Mucosa of rectum (tissue), 2 donors: ENCODE results near the gene SCO1.
"Not testable (repeated sequence)": the region's sequence is repeated elsewhere in the genome, so short reads cannot be mapped to it uniquely, and the experiment has no call there.

Experiments used
- H3K27ac ChIP-seq, 2 donors: one replicate each; pipeline ENCODE4 v1.7.0; 2013; ENCODE audit warnings: inconsistent platforms in 2 of 2, low read depth in 2 of 2, low read length in 2 of 2
- H3K27me3 ChIP-seq, 2 donors: one replicate each; pipeline ENCODE4 v1.7.0; 2013; ENCODE audit warnings: low read length in 2 of 2; ENCODE audit not compliant: control insufficient read depth in 2 of 2, insufficient read depth in 2 of 2
- H3K36me3 ChIP-seq, 2 donors: one replicate each; pipeline ENCODE4 v1.7.0; 2013; ENCODE audit warnings: low read length in 2 of 2; ENCODE audit not compliant: control insufficient read depth in 2 of 2, insufficient read depth in 2 of 2
- H3K4me1 ChIP-seq, 2 donors: one replicate each; pipeline ENCODE4 v1.7.0; 2013; ENCODE audit warnings: low read length in 2 of 2, mild to moderate bottlenecking in 1 of 2; ENCODE audit not compliant: control insufficient read depth in 2 of 2, insufficient read depth in 2 of 2
- H3K4me3 ChIP-seq, 2 donors: one replicate each; pipeline ENCODE4 v1.7.0; 2013; ENCODE audit warnings: low read length in 2 of 2
- H3K9ac ChIP-seq, 2 donors: one replicate each; pipeline ENCODE4 v1.7.0; 2013; ENCODE audit warnings: low read length in 2 of 2, low read depth in 1 of 2, mild to moderate bottlenecking in 1 of 2
- H3K9me3 ChIP-seq, 2 donors: one replicate each; pipeline ENCODE4 v1.7.0; 2013; ENCODE audit warnings: low read length in 2 of 2; ENCODE audit not compliant: control insufficient read depth in 2 of 2
- donor health status: healthy.
- donor health status: Normal muscosa, but diverticular disease.

The SCO1 gene

DNA sequence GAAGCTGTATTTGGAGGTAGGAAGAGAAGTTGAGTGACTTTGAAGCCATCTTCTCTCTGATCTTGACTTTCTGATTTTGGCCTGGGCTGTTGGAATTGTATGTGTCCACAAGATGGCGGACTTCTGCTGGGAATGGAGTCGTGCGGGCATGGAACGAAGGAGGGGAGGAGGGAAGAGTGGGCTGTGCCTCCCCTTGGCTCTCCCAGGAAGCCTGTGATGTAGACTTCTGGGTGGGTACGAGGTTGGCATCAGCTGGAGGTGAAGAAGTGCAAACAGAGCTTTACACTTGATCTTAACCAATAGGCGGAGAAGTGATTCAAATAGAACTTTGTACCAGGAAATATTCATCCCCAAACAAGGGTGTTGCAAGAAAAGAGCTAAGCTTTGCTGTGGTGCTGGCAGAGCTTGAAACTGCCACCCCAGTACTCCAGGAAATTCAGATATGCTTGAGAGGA is 39.9 kb upstream of the SCO1 start:
- peaks cover 12 to 39% of the 10 kb centered on the region in 2 donors for H3K4me1 ChIP-seq

DNA sequence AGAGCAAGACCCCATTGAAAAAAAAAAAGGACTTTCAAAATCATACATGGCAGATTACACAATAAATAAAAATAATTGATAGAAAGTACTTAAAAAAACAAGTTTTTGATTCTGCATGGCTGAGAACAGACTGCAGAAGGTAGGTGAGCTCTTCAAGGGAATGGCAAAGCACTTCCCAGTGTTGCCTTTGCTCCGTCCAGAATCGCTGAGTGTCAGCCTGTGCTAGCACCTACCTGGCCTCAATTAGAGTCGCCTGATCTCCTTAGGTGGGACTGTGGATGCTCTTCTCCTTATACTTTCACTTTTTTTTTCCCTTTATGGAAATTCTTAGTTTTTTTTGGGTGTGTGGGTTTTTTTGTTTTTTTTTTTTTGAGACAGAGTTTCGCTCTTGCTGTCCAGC is 38.5 kb upstream of the SCO1 start:
- H3K4me1 ChIP-seq = peaks cover 18 to 48% of the 10 kb centered on the region in 2 donors
- H3K27ac ChIP-seq = no peak overlapping the region
- H3K9me3 ChIP-seq = no peaks in the 10 kb centered on the region
- no peak overlapping the region for H3K9ac ChIP-seq
- no peaks in the 10 kb centered on the region for H3K27me3 ChIP-seq
- H3K4me3 ChIP-seq = no peak overlapping the region
- no peaks in the 10 kb centered on the region for H3K36me3 ChIP-seq

More for the DNA sequence above, 39.9 kb upstream of the SCO1 start:
- no peak overlapping the region for H3K4me3 ChIP-seq
- H3K27me3 ChIP-seq = no peaks in the 10 kb centered on the region
- H3K9me3 ChIP-seq = no peaks in the 10 kb centered on the region
- peak overlapping the region in 1 of 2 donors; percentile 46 for H3K9ac ChIP-seq
- H3K27ac ChIP-seq = peak overlapping the region; percentile 93 to 96
- H3K36me3 ChIP-seq = no peaks in the 10 kb centered on the region

DNA sequence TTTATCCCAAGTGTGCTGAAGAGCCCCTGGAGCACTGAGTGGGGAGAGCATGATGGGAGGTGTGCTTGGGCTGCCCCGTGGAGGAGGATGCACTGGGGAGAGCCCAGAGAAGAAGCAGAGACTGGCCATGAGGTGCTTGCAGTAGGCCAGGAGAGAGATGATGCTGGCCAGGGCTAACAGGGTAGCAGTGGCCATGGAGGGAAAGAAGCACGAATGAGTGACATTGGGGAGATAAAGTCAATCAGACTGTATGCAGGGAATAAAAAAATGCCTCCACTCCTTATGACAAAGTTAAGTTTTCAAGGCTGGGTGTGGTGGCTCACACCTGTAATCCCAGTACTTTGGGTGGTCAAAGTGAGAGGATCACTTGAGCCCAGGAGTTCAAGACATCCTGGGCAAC is 37.9 kb upstream of the SCO1 start:
- Histone ChIP-seq H3K9ac (no peak overlapping the region), H3K9me3 (no peaks in the 10 kb centered on the region), H3K27ac (no peak overlapping the region), H3K4me1 (peaks cover 19 to 52% of the 10 kb centered on the region in 2 donors), H3K4me3 (no peak overlapping the region), H3K27me3 (no peaks in the 10 kb centered on the region), H3K36me3 (no peaks in the 10 kb centered on the region)

DNA sequence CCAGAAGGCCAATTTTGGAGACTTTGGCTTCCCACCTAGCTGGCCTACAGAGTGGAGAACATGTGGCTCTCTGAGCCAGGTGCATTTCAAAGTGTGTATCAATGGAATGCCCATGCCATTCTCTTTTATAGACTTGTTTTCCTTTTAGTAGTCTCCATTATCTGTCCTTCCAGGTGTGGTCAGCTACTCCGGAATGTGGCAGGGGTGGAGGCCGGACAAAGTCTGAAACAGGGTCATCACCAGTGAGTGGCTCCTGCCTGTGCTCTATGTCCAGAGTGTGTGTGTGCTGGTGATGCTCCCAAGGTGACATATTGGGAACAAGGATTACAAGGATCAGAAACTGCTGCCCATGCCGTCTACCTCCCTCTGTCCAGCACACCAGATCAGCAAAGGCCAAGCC is 36.3 kb upstream of the SCO1 start:
- Histone ChIP-seq H3K27me3 (no peaks in the 10 kb centered on the region), H3K9me3 (no peaks in the 10 kb centered on the region), H3K4me3 (no peak overlapping the region), H3K36me3 (no peaks in the 10 kb centered on the region), H3K4me1 (peaks cover 19 to 47% of the 10 kb centered on the region in 2 donors), H3K9ac (no peak overlapping the region), H3K27ac (peak overlapping the region; percentile 71 to 72)

DNA sequence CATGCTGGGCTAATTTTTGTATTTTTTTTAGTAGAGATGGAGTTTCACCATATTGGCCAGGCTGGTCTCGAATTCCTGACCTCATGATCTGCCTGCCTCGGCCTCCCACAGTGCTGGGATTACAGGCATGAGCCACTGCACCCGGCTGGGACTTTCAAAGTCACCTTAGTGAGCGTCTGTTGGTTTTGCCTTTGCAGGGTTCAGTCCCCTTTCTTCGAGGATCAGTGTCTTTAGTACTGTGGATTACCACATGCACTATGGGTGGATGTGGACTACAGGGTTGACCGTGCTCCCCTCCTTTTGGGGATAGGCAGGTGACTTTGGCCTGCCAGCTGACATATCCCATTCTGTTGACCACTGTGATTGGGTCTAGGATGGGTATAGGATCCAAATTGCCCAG is 34.8 kb upstream of the SCO1 start:
- Histone ChIP-seq H3K4me1 (peaks cover 7 to 36% of the 10 kb centered on the region in 2 donors), H3K9ac (peak overlapping the region in 1 of 2 donors; percentile 11)
- H3K4me3 ChIP-seq, H3K27ac ChIP-seq, H3K36me3 ChIP-seq, H3K27me3 ChIP-seq, H3K9me3 ChIP-seq: not testable (repeated sequence)

DNA sequence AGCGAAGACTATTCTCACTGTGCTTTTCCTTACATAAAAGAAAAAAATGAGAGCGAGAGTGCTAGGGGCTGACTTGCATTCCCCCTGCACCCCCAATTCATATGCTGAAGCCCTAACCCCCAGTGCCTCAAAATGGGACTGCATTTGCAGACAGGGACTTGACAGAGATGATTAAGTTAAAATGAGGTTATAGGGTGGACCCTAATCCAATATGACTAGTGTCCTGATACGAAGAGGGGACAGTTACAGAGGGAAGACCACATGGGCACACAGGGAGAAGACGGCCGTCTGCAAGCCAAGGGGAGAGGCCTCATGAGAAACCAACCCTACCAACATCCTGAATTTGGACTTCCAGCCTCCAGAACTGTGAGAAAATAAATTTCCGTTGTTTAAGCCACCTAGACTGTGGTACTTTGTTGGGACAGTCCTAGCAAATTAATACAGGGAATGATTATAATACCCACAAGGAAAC is 34.1 kb upstream of the SCO1 start:
- peak overlapping the region; percentile 81 to 91 for H3K27ac ChIP-seq
- peak overlapping the region; percentile 53 to 73 for H3K4me3 ChIP-seq
- no peaks in the 10 kb centered on the region for H3K9me3 ChIP-seq
- no peaks in the 10 kb centered on the region for H3K27me3 ChIP-seq
- H3K9ac ChIP-seq = peak overlapping the region in 1 of 2 donors; percentile 8
- peaks cover 7 to 32% of the 10 kb centered on the region in 2 donors for H3K4me1 ChIP-seq
- H3K36me3 ChIP-seq = no peaks in the 10 kb centered on the region

DNA sequence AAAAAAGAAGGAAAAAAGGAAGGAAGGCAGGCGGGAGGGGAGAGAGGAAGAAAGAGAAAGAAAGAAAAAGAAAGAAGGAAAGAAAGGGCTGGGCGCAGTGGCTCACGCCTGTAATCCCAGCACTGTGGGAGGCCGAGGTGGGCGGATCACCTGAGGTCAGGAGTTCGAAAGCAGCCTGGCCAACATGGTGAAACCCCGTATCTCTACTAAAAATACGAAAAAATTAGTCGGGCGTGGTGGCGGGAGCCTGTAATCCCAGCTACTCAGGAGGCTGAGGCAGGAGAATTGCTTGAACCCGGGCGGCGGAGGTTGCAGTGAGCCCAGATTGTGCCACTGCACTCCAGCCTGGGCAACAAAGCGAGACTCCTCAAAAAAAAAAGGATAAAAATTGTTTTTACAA is 32.9 kb upstream of the SCO1 start:
- Histone ChIP-seq H3K27ac (peak overlapping the region; percentile 89 to 91), H3K4me3 (peak overlapping the region; percentile 73), H3K4me1 (peaks cover 11 to 35% of the 10 kb centered on the region in 2 donors), H3K9ac (peak overlapping the region; percentile 80 to 82)
- H3K36me3 ChIP-seq, H3K9me3 ChIP-seq, H3K27me3 ChIP-seq: not testable (repeated sequence)

DNA sequence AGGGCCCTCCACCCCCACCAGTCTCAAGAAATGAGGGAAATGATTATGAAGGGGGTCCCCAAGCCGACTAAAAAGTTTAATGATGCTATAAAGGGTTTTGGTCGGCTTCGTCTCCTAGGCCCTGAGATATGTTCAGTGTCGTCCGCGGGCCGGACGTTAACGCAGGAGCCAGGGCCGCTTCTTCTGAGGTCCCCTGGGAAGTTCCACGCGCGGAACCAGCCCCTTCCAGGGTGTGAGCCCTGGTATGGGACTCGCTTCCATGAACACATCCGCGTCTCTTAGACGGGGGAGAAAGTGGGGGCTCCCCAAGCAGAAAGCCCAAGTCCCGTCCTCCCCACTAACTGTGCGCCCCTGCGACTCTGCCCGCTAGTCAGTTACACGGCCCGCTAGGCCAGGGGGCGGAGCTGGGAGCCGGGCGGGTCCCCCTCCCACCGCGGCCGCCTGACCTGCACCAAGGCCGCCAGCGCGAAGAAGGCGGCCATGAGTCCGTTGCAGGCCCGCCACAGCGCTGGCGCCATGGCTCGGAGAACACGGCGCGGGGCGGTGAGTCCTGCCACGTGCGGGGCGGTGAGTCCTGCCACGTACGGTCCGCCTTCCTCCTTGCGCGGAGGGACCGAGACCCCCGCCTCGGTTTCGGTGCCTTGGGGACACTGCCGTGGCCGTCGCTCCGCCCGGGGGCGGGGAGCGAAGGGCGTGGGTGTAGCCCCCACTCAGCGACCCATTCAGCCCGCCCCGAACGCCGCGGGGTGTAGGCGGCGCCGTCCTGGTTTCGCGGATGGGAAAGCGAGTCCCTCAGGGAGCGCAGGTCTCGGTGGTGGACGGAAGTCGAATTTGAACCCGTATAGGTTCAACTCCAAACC is 32.2 kb upstream of the SCO1 start, which contains the start of gene TMEM220:
Gene TMEM220, minus strand, starts transcription at position 690 of the 860 bp plus-strand sequence. Its CDS starts 172 bp downstream, at position 518.
- no peaks in the 10 kb centered on the region for H3K27me3 ChIP-seq
- peak within 1 kb of the TSS; percentile 80 to 82 for H3K9ac ChIP-seq
- H3K4me3 ChIP-seq = peak within 1 kb of the TSS; percentile 73

DNA sequence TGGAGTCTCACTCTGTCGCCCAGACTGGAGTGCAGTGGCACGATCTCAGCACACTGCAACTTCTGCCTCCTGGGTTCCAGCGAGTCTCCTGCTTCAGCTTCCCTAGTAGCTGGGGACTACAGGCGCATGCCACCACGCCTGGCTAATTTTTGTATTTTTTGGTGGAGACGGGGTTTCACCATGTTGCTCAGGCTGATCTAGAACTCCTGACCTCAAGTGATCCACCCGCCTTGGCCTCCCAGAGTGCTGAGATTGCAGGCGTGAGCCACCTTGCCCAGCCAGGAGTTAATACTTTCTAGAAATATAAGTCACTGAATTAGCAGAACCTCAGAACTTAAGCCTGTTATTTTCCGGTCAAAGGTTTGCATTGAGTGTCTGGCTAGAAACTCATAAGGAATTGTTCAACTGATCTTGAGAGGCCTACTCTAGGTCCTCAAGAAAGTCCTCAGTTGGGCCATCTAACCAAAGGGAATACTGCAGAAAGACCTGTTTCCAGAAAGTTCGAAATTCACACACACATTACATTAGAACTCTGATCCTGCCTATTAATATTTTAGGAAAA is 31.1 kb upstream of the SCO1 start:
- no peaks in the 10 kb centered on the region for H3K9me3 ChIP-seq
- no peaks in the 10 kb centered on the region for H3K27me3 ChIP-seq
- peaks cover 20 to 36% of the 10 kb centered on the region in 2 donors for H3K4me1 ChIP-seq
- H3K9ac ChIP-seq = no peak overlapping the region
- no peaks in the 10 kb centered on the region for H3K36me3 ChIP-seq
- H3K4me3 ChIP-seq = peak overlapping the region in 1 of 2 donors; percentile 73
- peak overlapping the region in 1 of 2 donors; percentile 89 for H3K27ac ChIP-seq

More for the DNA sequence above, 32.2 kb upstream of the SCO1 start, which contains the start of gene TMEM220:
- H3K27ac ChIP-seq = peak within 1 kb of the TSS; percentile 89 to 91
- no peaks in the 10 kb centered on the region for H3K9me3 ChIP-seq
- peaks cover 17 to 42% of the 10 kb centered on the region in 2 donors for H3K4me1 ChIP-seq
- H3K36me3 ChIP-seq = no peaks in the 10 kb centered on the region

DNA sequence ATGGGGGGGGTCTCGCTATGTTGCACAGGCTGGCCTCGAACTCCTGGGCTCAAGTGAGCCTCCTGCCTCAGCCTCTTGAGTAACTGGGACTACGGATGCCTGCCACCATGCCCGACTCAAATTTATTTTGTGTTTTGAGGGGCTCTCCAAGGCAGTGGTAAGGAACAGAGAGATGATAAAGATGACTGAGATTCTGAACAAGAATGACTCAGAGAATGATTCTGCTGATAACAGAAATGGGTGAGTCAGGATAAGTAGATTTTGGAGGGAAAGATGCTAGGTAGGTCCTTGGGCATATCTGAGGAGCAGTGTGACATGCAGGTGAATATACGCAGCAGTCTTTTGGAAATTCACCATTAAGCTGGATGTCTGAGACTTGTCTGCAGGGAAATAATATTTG is 29.9 kb upstream of the SCO1 start:
- no peak overlapping the region for H3K4me3 ChIP-seq
- peaks cover 20 to 31% of the 10 kb centered on the region in 2 donors for H3K4me1 ChIP-seq
- no peaks in the 10 kb centered on the region for H3K27me3 ChIP-seq
- peaks cover 0 to 3% of the 10 kb centered on the region in 2 donors for H3K36me3 ChIP-seq
- no peaks in the 10 kb centered on the region for H3K9me3 ChIP-seq
- H3K9ac ChIP-seq = no peak overlapping the region
- H3K27ac ChIP-seq = no peak overlapping the region
